Endothelial cell of umbilical vein (primary cell): ENCODE data around the gene ZNF407. TPM values are rescaled to one million over a fixed set of nuclear protein-coding genes. Genes with fewer than 3 reads are reported as not detected.

Experiments
- BruUV-seq: library from RNA; stranded (reverse); fragments of 400-500 nt; replicated peaks from 2 replicates; lab custom pipeline; 2021; lab: Mats Ljungman, UMichigan
- CTCF ChIA-PET: fragments of 300-600, 350-600 bp; sonication (Branson Sonifier 250); formaldehyde crosslinking; loops from one replicate; lab custom pipeline; 2021; ENCODE audit warnings: antibody characterized with exemption, inconsistent platforms; lab: Charles Lee
- POLR2A ChIA-PET: fragments of 300-600, 350-600 bp; sonication (Branson Sonifier 250); formaldehyde crosslinking; loops from one replicate; lab custom pipeline; 2021; ENCODE audit warnings: antibody characterized with exemption, inconsistent platforms; lab: Charles Lee
- DNase-seq: peaks from one replicate; pipeline ENCODE4 v3.0.0-alpha.2; 2011; ENCODE audit warnings: low read depth, low spot score
- FAIRE-seq: peaks from 2 replicates; lab custom pipeline; 2011; peaks lifted over from hg19 to GRCh38; lab: Jason Lieb, UNC
- H2AFZ ChIP-seq: 2 replicates; pipeline ENCODE4 v1.6.0; 2012; ENCODE audit warnings: low read depth, low read length, control low read depth, inconsistent platforms
- H3K27ac ChIP-seq: 2 replicates; pipeline ENCODE4 v1.5.1; 2011; ENCODE audit warnings: low read depth, mild to moderate bottlenecking, control low read depth, low read length, moderate library complexity; ENCODE audit not compliant: insufficient read depth
- H3K27me3 ChIP-seq, 2 experiments: 2 replicates each; pipeline versions ENCODE4 v1.6.0 to v1.6.1; 2011; ENCODE audit warnings: low read length in 2 of 2, mixed read lengths in 1 of 2; ENCODE audit not compliant: control insufficient read depth in 2 of 2, insufficient read depth in 2 of 2
- H3K36me3 ChIP-seq, 2 experiments: 2 replicates in 1 of 2; 3 replicates in 1 of 2; pipeline ENCODE4 v1.5.1; 2011; ENCODE audit warnings: low read length in 2 of 2, mild to moderate bottlenecking in 1 of 2, moderate library complexity in 1 of 2; ENCODE audit not compliant: control insufficient read depth in 2 of 2, insufficient read depth in 2 of 2; ENCODE audit errors: extremely low read depth in 1 of 2
- H3K4me1 ChIP-seq: 3 replicates; pipeline ENCODE4 v1.5.1; 2011; ENCODE audit warnings: mild to moderate bottlenecking, low read length; ENCODE audit not compliant: control insufficient read depth, insufficient read depth; ENCODE audit errors: extremely low read depth
- H3K4me2 ChIP-seq: 2 replicates; pipeline ENCODE4 v1.6.1; 2011; ENCODE audit warnings: low read length, control low read depth, mixed read lengths; ENCODE audit not compliant: insufficient read depth
- H3K4me3 ChIP-seq, 3 experiments: fragments of 200-600 bp in 1 of 3; sonication (generic), shearing (Covaris generic) in 1 of 3; replicated peaks in 1 of 3; 2 replicates each; pipeline ENCODE4 v1.5.1; 2011 to 2016; ENCODE audit warnings: control low read depth in 3 of 3, low read length in 3 of 3, mild to moderate bottlenecking in 2 of 3, inconsistent platforms in 1 of 3, low read depth in 1 of 3, moderate library complexity in 1 of 3; ENCODE audit not compliant: insufficient read depth in 1 of 3
- H3K79me2 ChIP-seq: 2 replicates; pipeline ENCODE4 v1.6.0; 2012; ENCODE audit warnings: low read length, inconsistent platforms; ENCODE audit not compliant: control insufficient read depth, insufficient read depth
- H3K9ac ChIP-seq: replicated peaks from 2 replicates; pipeline ENCODE3; 2011; ENCODE audit warnings: low read length, control low read depth; ENCODE audit not compliant: insufficient read depth; ENCODE audit errors: extremely low read depth
- H3K9me1 ChIP-seq: replicated peaks from 3 replicates; pipeline ENCODE4 v1.6.0; 2011; ENCODE audit warnings: mild to moderate bottlenecking, low read length; ENCODE audit not compliant: control insufficient read depth, insufficient read depth; ENCODE audit errors: extremely low read depth
- H3K9me3 ChIP-seq: replicated peaks from 2 replicates; pipeline ENCODE4 v1.5.1; 2012; ENCODE audit warnings: low read length, inconsistent platforms; ENCODE audit not compliant: control insufficient read depth, insufficient read depth
- H4K20me1 ChIP-seq: replicated peaks from 2 replicates; pipeline ENCODE3; 2011; ENCODE audit warnings: mild to moderate bottlenecking, low read length; ENCODE audit not compliant: control insufficient read depth, insufficient read depth; ENCODE audit errors: extremely low read depth
- EZH2 ChIP-seq: IDR thresholded peaks from 2 replicates; pipeline ENCODE4 v1.6.1; 2012; ENCODE audit warnings: borderline replicate concordance, low read depth, mild to moderate bottlenecking, moderate library complexity, low read length, inconsistent platforms; ENCODE audit not compliant: severe bottlenecking
- FOS ChIP-seq: IDR thresholded peaks from 2 replicates; pipeline ENCODE4 v1.6.1; 2011; ENCODE audit warnings: mild to moderate bottlenecking, low read length, moderate library complexity, borderline replicate concordance; ENCODE audit not compliant: insufficient read depth
- GATA2 ChIP-seq: IDR thresholded peaks from 2 replicates; pipeline ENCODE4 v1.7.0; 2011; ENCODE audit warnings: low read depth, mild to moderate bottlenecking, moderate library complexity, mixed read lengths, low read length; ENCODE audit not compliant: insufficient read length, insufficient read depth
- JUN ChIP-seq: IDR thresholded peaks from 2 replicates; pipeline ENCODE4 v1.6.1; 2011; ENCODE audit warnings: borderline replicate concordance, low read depth; ENCODE audit not compliant: insufficient read length, insufficient read depth
- MYC ChIP-seq: IDR thresholded peaks from one replicate; pipeline ENCODE4 v1.6.1; 2011; ENCODE audit warnings: mild to moderate bottlenecking, low read depth, low read length
- POLR2A ChIP-seq: IDR thresholded peaks from 2 replicates; pipeline ENCODE4 v1.6.1; 2012; ENCODE audit warnings: low read depth, mild to moderate bottlenecking, control low read depth, low read length
- POLR2AphosphoS5 ChIP-seq: IDR thresholded peaks from 2 replicates; pipeline ENCODE4 v1.6.1; 2012; ENCODE audit warnings: low read depth, mild to moderate bottlenecking, control low read depth, low read length, moderate library complexity; ENCODE audit not compliant: insufficient read depth
- dilution Hi-C: fragments of 300-500 bp; cut with MboI; formaldehyde crosslinking; loops from one replicate; pipeline ENCODE4 v1.15.0; 2019; ENCODE audit warnings: low sequenced_read_pairs; ENCODE audit not compliant: extremely low pct_ligation_motif_present
- intact Hi-C: fragments of 100-400 bp; cut with micrococcal nuclease; formaldehyde crosslinking; loops from one replicate; pipeline ENCODE4 v1.10.0; 2022
- polyA plus RNA-seq, 4 experiments: library from polyadenylated mRNA; depleted of rRNA in 3 of 4; stranded (reverse) in 3 of 4; unstranded in 1 of 4; fragments of >200 nt; gene quantifications; 2 replicates each; pipeline versions ENCODE4 v1.2.1 to v1.2.3, GENCODE V29; 2011 to 2012; ENCODE audit warnings: missing spikeins in 1 of 4
- total RNA-seq: library from RNA; stranded (reverse); gene quantifications from 2 replicates; pipeline ENCODE4 v1.2.3, GENCODE V29; 2021
- TF ChIP-seq, protein P1 (sequence below), 2 donors: IDR thresholded peaks; 1 replicate in 1 of 2; 2 replicates in 1 of 2; pipeline ENCODE4 v1.5.1; 2011; ENCODE audit warnings: low read length in 2 of 2, mild to moderate bottlenecking in 2 of 2, moderate library complexity in 2 of 2, control low read depth in 1 of 2, inconsistent platforms in 1 of 2, low read depth in 1 of 2; ENCODE audit not compliant: insufficient read depth in 1 of 2; ENCODE audit errors: extremely low read depth in 1 of 2
- TF ChIP-seq, protein P2 (sequence below): IDR thresholded peaks from 2 replicates; pipeline ENCODE4 v1.6.1; 2011; ENCODE audit not compliant: insufficient read depth, insufficient read length

The ZNF407 gene
- total and polyA plus RNA-seq, 2 donors (not counting 3 experiments of a cell fraction or from before 2014, with no cell fraction given), result 3.8 to 20.1 TPM

DNA sequence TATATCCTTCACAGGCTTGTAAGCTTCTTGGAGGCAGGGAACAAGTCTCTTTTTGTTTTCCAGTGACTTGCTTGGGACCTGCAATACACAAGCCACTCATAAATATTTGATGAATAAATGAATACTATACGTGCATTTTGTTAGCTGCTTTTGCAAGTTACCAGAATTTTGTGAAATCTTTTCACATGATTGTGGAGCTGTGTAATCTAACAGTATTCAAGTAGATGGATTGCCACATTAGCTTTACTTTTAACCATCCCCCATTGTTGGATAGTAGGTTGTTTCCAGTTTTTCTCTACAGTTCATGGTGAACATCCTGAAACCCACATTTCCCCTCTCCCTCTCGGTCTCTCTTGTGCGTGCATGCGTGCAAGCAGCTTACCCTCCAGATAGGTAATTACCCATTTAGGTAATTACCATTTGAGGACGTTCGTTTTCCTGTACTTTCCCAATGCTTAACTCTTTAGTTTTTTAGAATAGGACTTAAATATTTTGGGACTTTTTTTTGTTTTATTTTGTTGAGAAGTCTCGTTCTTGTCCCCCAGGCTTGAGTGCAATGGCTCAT is 12.5 kb downstream of the ZNF407 start:
- BruUV-seq, result no TSS peak
- no peak overlapping the region for H3K9ac ChIP-seq
- peaks cover 29% of the 10 kb centered on the region for H3K79me2 ChIP-seq
- H3K27me3 ChIP-seq, result no peaks in the 10 kb centered on the region
- H3K4me1 ChIP-seq, result no peaks in the 10 kb centered on the region
- no peaks in the 10 kb centered on the region for H3K36me3 ChIP-seq
- ChIA-PET CTCF (interaction anchor here (1.0 kb wide), 1 partner anchor 11 kb away, joined by 3 read pairs; no protein-coding TSS in a partner anchor), POLR2A (no interaction called here)
- FAIRE-seq (no peak), DNase-seq (no peak)
- dilution Hi-C loops, result no loop called here
- no peaks in the 10 kb centered on the region for H3K9me1 ChIP-seq
- intact Hi-C loops, result no loop called here
- no peak overlapping the region for H2AFZ ChIP-seq
- no peak overlapping the region for H3K27ac ChIP-seq
- H4K20me1 ChIP-seq, result no peaks in the 10 kb centered on the region
- no peaks in the 10 kb centered on the region for H3K9me3 ChIP-seq
- TF ChIP-seq POLR2A, result no peak
- TF ChIP-seq JUN, result no peak
- no peak for TF ChIP-seq FOS
- no peak for TF ChIP-seq EZH2
- no peak for TF ChIP-seq GATA2
- TF ChIP-seq, protein P1, sequence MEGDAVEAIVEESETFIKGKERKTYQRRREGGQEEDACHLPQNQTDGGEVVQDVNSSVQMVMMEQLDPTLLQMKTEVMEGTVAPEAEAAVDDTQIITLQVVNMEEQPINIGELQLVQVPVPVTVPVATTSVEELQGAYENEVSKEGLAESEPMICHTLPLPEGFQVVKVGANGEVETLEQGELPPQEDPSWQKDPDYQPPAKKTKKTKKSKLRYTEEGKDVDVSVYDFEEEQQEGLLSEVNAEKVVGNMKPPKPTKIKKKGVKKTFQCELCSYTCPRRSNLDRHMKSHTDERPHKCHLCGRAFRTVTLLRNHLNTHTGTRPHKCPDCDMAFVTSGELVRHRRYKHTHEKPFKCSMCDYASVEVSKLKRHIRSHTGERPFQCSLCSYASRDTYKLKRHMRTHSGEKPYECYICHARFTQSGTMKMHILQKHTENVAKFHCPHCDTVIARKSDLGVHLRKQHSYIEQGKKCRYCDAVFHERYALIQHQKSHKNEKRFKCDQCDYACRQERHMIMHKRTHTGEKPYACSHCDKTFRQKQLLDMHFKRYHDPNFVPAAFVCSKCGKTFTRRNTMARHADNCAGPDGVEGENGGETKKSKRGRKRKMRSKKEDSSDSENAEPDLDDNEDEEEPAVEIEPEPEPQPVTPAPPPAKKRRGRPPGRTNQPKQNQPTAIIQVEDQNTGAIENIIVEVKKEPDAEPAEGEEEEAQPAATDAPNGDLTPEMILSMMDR (IDR thresholded peaks at IDR 0.05; ENCODE audit: extremely low read depth in 1 of 2, insufficient read depth in 1 of 2, low read depth in 1 of 2, low read length in 2 of 2), result no peak
- TF ChIP-seq MYC, result no peak
- TF ChIP-seq, protein P2, sequence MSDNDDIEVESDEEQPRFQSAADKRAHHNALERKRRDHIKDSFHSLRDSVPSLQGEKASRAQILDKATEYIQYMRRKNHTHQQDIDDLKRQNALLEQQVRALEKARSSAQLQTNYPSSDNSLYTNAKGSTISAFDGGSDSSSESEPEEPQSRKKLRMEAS, result no peak
- TF ChIP-seq POLR2AphosphoS5, result no peak
- H3K4me3 ChIP-seq, result no peak overlapping the region
- H3K4me2 ChIP-seq, result no peak overlapping the region
